GM12878 (cell line): ENCODE results near the gene MCUB. TPM values are rescaled to one million over a fixed set of nuclear protein-coding genes. Genes with fewer than 3 reads are reported as not detected.

Experiments
- ATAC-seq: fragments of 200-7000 bp; cut with Tn5 transposase; 3 replicates; pipeline ENCODE4 v1.9.1; 2020; ENCODE audit warnings: mild to moderate bottlenecking, moderate library complexity
- BruUV-seq: library from RNA; stranded (reverse); fragments of 400-500 nt; replicated peaks from 2 replicates; lab custom pipeline; 2021; lab: Mats Ljungman, UMichigan
- CTCF ChIA-PET: fragments of 300-600 bp; sonication (Branson Sonifier 250); formaldehyde crosslinking; extraction: SDS; loops from one replicate; lab custom pipeline; 2021; ENCODE audit warnings: inconsistent platforms; lab: Yijun Ruan, JAX
- POLR2A ChIA-PET: fragments of 350-600 bp; formaldehyde crosslinking; extraction: SDS; loops from one replicate; lab custom pipeline; 2021; ENCODE audit warnings: inconsistent platforms; lab: Charles Lee
- RAD21 ChIA-PET: fragments of 300-600 bp; sonication (Branson Sonifier 250); formaldehyde crosslinking; loops from one replicate; lab custom pipeline; 2023; ENCODE audit warnings: antibody characterized with exemption; ENCODE audit not compliant: unreplicated experiment; lab: Charles Lee
- SMC1A ChIA-PET: fragments of 300-600 bp; sonication (Branson Sonifier 250); formaldehyde crosslinking; loops from one replicate; lab custom pipeline; 2023; ENCODE audit not compliant: unreplicated experiment, uncharacterized antibody; lab: Charles Lee
- DNase-seq: peaks from one replicate; pipeline ENCODE4 v3.0.0-alpha.2; 2011; ENCODE audit warnings: low read depth, low spot score
- FAIRE-seq: peaks from 3 replicates; lab custom pipeline; 2011; peaks lifted over from hg19 to GRCh38; lab: Jason Lieb, UNC
- H2AFZ ChIP-seq: 2 replicates; pipeline ENCODE4 v1.6.0; 2011; ENCODE audit warnings: low read depth, low read length, control low read depth; ENCODE audit not compliant: control insufficient read depth
- H3K27ac ChIP-seq: 2 replicates; pipeline ENCODE4 v1.5.1; 2011; ENCODE audit warnings: control low read depth; ENCODE audit not compliant: control insufficient read depth, insufficient read depth
- H3K27me3 ChIP-seq, 2 experiments: replicated peaks in 1 of 2; 2 replicates each; pipeline versions ENCODE4 v1.6.0 to v1.6.1; 2011; ENCODE audit warnings: low read length in 1 of 2; ENCODE audit not compliant: control insufficient read depth in 2 of 2, insufficient read depth in 2 of 2
- H3K36me3 ChIP-seq, 2 experiments: 2 replicates each; pipeline ENCODE4 v1.5.1; 2011; ENCODE audit warnings: low read length in 1 of 2; ENCODE audit not compliant: control insufficient read depth in 2 of 2, insufficient read depth in 2 of 2
- H3K4me1 ChIP-seq: 2 replicates; pipeline ENCODE4 v1.6.1; 2011; ENCODE audit warnings: mild to moderate bottlenecking, low read length, moderate library complexity, mixed read lengths; ENCODE audit not compliant: control insufficient read depth, insufficient read depth
- H3K4me2 ChIP-seq: 2 replicates; pipeline ENCODE4 v1.6.0; 2011; ENCODE audit warnings: control low read depth; ENCODE audit not compliant: control insufficient read depth, insufficient read depth
- H3K4me3 ChIP-seq: fragments of 200-600 bp; sonication (generic); 2 replicates; pipeline ENCODE4 v1.5.1; 2016
- H3K79me2 ChIP-seq: 2 replicates; pipeline ENCODE4 v1.6.0; 2011; ENCODE audit warnings: low read length; ENCODE audit not compliant: control insufficient read depth, insufficient read depth
- H3K9ac ChIP-seq: 2 replicates; pipeline ENCODE4 v1.8.0; 2011; ENCODE audit warnings: low read length, control low read depth, mixed read lengths; ENCODE audit not compliant: control insufficient read depth, insufficient read depth
- H3K9me3 ChIP-seq: replicated peaks from 3 replicates; pipeline ENCODE4 v1.5.1; 2011; ENCODE audit warnings: mild to moderate bottlenecking, low read length; ENCODE audit not compliant: control insufficient read depth, insufficient read depth
- H4K20me1 ChIP-seq: 2 replicates; pipeline ENCODE4 v1.6.0; 2011; ENCODE audit not compliant: control insufficient read depth, insufficient read depth
- ETV6 ChIP-seq, 2 experiments: fragments of 450-650 bp in 1 of 2; IDR thresholded peaks in 1 of 2; conservative IDR thresholded peaks in 1 of 2; 2 replicates each; pipeline ENCODE4 v1.6.1; 2014; ENCODE audit warnings: antibody characterized with exemption in 1 of 2, borderline replicate concordance in 1 of 2, low read depth in 1 of 2, mild to moderate bottlenecking in 1 of 2, moderate library complexity in 1 of 2
- IKZF2 ChIP-seq, 2 experiments: fragments of 450-650 bp; IDR thresholded peaks; 2 replicates each; pipeline ENCODE4 v1.6.1; 2017; ENCODE audit warnings: mild to moderate bottlenecking in 2 of 2, moderate library complexity in 2 of 2
- IRF5 ChIP-seq: fragments of 450-650 bp; IDR thresholded peaks from 2 replicates; pipeline ENCODE4 v1.6.1; 2017; ENCODE audit warnings: borderline replicate concordance
- LARP7 ChIP-seq: fragments of 450-650 bp; IDR thresholded peaks from 2 replicates; pipeline ENCODE4 v1.6.1; 2017; ENCODE audit warnings: mild to moderate bottlenecking
- PBX3 ChIP-seq: IDR thresholded peaks from 2 replicates; pipeline ENCODE4 v1.6.1; 2011; ENCODE audit warnings: mild to moderate bottlenecking, low read depth, low read length, moderate library complexity; ENCODE audit not compliant: insufficient replicate concordance
- POLR2AphosphoS5 ChIP-seq: IDR thresholded peaks from 2 replicates; pipeline ENCODE4 v1.6.1; 2011; ENCODE audit warnings: mild to moderate bottlenecking, low read length, inconsistent platforms
- PRDM15 ChIP-seq: fragments of 450-650 bp; formaldehyde crosslinking; IDR thresholded peaks from 2 replicates; pipeline ENCODE4 v1.4.0; 2020; ENCODE audit warnings: mild to moderate bottlenecking, moderate library complexity
- RAD21 ChIP-seq: IDR thresholded peaks from 2 replicates; pipeline ENCODE4 v1.6.1; 2011; ENCODE audit warnings: mild to moderate bottlenecking, low read depth, low read length, moderate library complexity; ENCODE audit not compliant: insufficient read depth
- SMAD1 ChIP-seq: fragments of 450-650 bp; IDR thresholded peaks from 2 replicates; pipeline ENCODE4 v1.6.1; 2018; ENCODE audit warnings: mild to moderate bottlenecking, low read depth; ENCODE audit not compliant: partially characterized antibody
- ZBTB4 ChIP-seq: fragments of 450-650 bp; formaldehyde crosslinking; IDR thresholded peaks from 2 replicates; pipeline ENCODE4 v1.4.0; 2022; ENCODE audit warnings: mild to moderate bottlenecking, moderate library complexity
- ZNF384 ChIP-seq: IDR thresholded peaks from 2 replicates; pipeline ENCODE4 v1.6.1; 2012; ENCODE audit warnings: low read depth, mild to moderate bottlenecking, low read length, improper control_type of control experiment, borderline replicate concordance
- ZNF622 ChIP-seq: fragments of 450-650 bp; IDR thresholded peaks from 2 replicates; pipeline ENCODE4 v1.6.1; 2017; ENCODE audit warnings: mild to moderate bottlenecking, inconsistent platforms
- whole genome bisulfite sequencing: methylation state at CpG from one replicate; pipeline ENCODE4 v1.1.6; 2016; ENCODE audit warnings: low lambda C conversion rate; ENCODE audit not compliant: insufficient replicate concordance, insufficient coverage; ENCODE audit errors: missing lambda C conversion rate; 5-methylcytosine and 5-hydroxymethylcytosine counted together
- in situ Hi-C: fragments of 300-500 bp; cut with MboI; formaldehyde crosslinking; loops from 9 replicates; pipeline ENCODE4 v1.14.3; 2018; ENCODE audit warnings: mixed read lengths
- intact Hi-C: fragments of 100-400 bp; cut with micrococcal nuclease; formaldehyde crosslinking; loops from one replicate; pipeline ENCODE4 v1.14.2; 2022; ENCODE audit not compliant: unreplicated experiment
- polyA plus RNA-seq, 11 experiments: library from polyadenylated mRNA; depleted of rRNA in 4 of 11; unstranded in 6 of 11; stranded (reverse) in 5 of 11; fragments of >200 nt; fragmentation: Nextera tagmentation in 4 of 11; fragmentation: Illumina TruSeq in 1 of 11; extraction: Ambion mirVana in 4 of 11; extraction: Trizol in 1 of 11; gene quantifications; 1 replicate in 1 of 11; 2 replicates in 10 of 11; pipeline versions ENCODE4 v1.2.1 to v1.2.3, GENCODE V29; 2011 to 2016; ENCODE audit warnings: inconsistent platforms in 2 of 11, missing spikeins in 2 of 11, low read depth in 1 of 11
- total RNA-seq, 4 experiments: library from RNA; depleted of rRNA in 3 of 4; stranded (reverse); fragments of >200 nt in 3 of 4; fragmentation: Illumina TruSeq in 1 of 4; extraction: Trizol in 1 of 4; gene quantifications; 2 replicates each; pipeline versions ENCODE4 v1.2.1 to v1.2.3, GENCODE V29; 2013 to 2021

Gene MCUB
- total and polyA plus RNA-seq, 10 of the 15 experiments (the other 5 are each of a cell fraction or from before 2014, with no cell fraction given), result 4.7 to 63.7 (median 39.4) TPM

GRCh38 chr4:109559983-109560686 lies at the start of gene MCUB (continued):
- TF ChIP-seq PBX3 (no peak), IKZF2 (IDR thresholded peaks at IDR 0.05) (no peak), ZNF622 (no peak), SMAD1 (no peak), LARP7 (peak; percentile 95), IRF5 (no peak), ZNF384 (peak; percentile 92)

GRCh38 chr4:109510687-109511086 lies 49.4 kb upstream of the MCUB start:
- Histone ChIP-seq H2AFZ (no peak overlapping the region), H4K20me1 (no peaks in the 10 kb centered on the region), H3K36me3 (peaks cover 0 to 18% of the 10 kb centered on the region in 2 experiments; a peak in 3 of 4 replicates), H3K27me3 (no peaks in the 10 kb centered on the region), H3K9me3 (no peaks in the 10 kb centered on the region), H3K9ac (no peak overlapping the region), H3K4me3 (no peak overlapping the region), H3K79me2 (no peaks in the 10 kb centered on the region), H3K4me1 (no peaks in the 10 kb centered on the region), H3K4me2 (no peak overlapping the region), H3K27ac (no peak overlapping the region)
- intact Hi-C loops, result no loop called here
- SMC1A ChIA-PET, result interaction anchor here (1.3 to 1.6 kb wide), 2 partner anchors 12 to 36 kb away, joined by 3 to 4 read pairs; no protein-coding TSS in a partner anchor
- 70% methylated on average over 2 of the region's 2 CpGs for WGBS
- RAD21 ChIA-PET, result no interaction called here
- DNase-seq (no peak), ATAC-seq (no peak), FAIRE-seq (no peak)
- POLR2A ChIA-PET, result no interaction called here
- in situ Hi-C loops, result no loop called here
- CTCF ChIA-PET, result no interaction called here
- no TSS peak for BruUV-seq
- TF ChIP-seq RAD21 (no peak), POLR2AphosphoS5 (no peak), PRDM15 (CRISPR knock-in tag) (no peak), ETV6 (conservative IDR thresholded peaks at IDR 0.05 in 1 of 2, IDR thresholded peaks at IDR 0.05 in 1 of 2; ENCODE audit: borderline replicate concordance in 1 of 2, low read depth in 1 of 2) (no peak), ZBTB4 (CRISPR knock-in tag) (no peak)
